ENCODE data around the gene BSDC1.
A peak's percentile ranks its signal among the peaks of the same experiment; 100 is the strongest.

Gene BSDC1

DNA sequence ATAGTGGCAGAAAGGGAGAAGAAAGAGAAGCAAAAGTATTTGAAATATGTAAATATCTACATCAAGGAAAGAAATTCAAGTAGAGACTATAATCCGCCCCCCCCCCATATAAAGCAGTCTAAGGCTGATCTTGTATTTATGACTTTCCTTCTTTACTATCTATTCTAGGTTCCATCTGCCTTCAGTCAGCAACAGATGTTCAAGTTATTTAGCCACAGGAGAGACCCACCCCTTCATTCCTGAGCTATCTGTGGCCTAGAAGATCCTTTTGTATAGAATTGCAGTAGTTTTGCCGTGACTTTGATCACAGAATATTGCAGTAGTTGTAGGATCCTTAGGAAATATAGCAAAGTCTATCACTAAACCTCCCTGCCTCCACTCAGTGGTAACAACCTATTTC lies 10.7 kb upstream of the BSDC1 start:
- TF ChIP-seq, protein P1, sequence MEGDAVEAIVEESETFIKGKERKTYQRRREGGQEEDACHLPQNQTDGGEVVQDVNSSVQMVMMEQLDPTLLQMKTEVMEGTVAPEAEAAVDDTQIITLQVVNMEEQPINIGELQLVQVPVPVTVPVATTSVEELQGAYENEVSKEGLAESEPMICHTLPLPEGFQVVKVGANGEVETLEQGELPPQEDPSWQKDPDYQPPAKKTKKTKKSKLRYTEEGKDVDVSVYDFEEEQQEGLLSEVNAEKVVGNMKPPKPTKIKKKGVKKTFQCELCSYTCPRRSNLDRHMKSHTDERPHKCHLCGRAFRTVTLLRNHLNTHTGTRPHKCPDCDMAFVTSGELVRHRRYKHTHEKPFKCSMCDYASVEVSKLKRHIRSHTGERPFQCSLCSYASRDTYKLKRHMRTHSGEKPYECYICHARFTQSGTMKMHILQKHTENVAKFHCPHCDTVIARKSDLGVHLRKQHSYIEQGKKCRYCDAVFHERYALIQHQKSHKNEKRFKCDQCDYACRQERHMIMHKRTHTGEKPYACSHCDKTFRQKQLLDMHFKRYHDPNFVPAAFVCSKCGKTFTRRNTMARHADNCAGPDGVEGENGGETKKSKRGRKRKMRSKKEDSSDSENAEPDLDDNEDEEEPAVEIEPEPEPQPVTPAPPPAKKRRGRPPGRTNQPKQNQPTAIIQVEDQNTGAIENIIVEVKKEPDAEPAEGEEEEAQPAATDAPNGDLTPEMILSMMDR (IDR thresholded peaks at IDR 0.05; ENCODE audit: borderline replicate concordance, extremely low read depth, low read length, poor library complexity, severe bottlenecking) = no peak
- TF ChIP-seq EZH2 (IDR thresholded peaks at IDR 0.05; ENCODE audit: borderline replicate concordance, low read depth, low read length, severe bottlenecking) = no peak
- Histone ChIP-seq H3K27me3 (ENCODE audit: insufficient read depth, low read length, poor library complexity) (no peaks in the 10 kb centered on the region), H3K9ac (ENCODE audit: low read depth, low read length) (no peak overlapping the region), H2AFZ (ENCODE audit: low read depth, low read length) (no peak overlapping the region), H3K79me2 (ENCODE audit: insufficient read depth, low read length) (no peaks in the 10 kb centered on the region), H3K4me2 (ENCODE audit: insufficient read depth, low read length) (no peak overlapping the region), H4K20me1 (ENCODE audit: insufficient read depth, low read length) (no peaks in the 10 kb centered on the region), H3K4me1 (ENCODE audit: insufficient read depth, low read length) (peaks cover 6% of the 10 kb centered on the region), H3K36me3 (ENCODE audit: insufficient read depth, low read length) (no peaks in the 10 kb centered on the region), H3K9me3 (ENCODE audit: insufficient read depth, low read length, severe bottlenecking) (no peaks in the 10 kb centered on the region), H3K4me3 (ENCODE audit: low read depth in 1 of 2, low read length in 2 of 2) (no peak overlapping the region), H3K27ac (ENCODE audit: low read length) (no peak overlapping the region)
- DNase-seq = no peak
- ATAC-seq (ENCODE audit: insufficient read depth, low read depth) = no peak

DNA sequence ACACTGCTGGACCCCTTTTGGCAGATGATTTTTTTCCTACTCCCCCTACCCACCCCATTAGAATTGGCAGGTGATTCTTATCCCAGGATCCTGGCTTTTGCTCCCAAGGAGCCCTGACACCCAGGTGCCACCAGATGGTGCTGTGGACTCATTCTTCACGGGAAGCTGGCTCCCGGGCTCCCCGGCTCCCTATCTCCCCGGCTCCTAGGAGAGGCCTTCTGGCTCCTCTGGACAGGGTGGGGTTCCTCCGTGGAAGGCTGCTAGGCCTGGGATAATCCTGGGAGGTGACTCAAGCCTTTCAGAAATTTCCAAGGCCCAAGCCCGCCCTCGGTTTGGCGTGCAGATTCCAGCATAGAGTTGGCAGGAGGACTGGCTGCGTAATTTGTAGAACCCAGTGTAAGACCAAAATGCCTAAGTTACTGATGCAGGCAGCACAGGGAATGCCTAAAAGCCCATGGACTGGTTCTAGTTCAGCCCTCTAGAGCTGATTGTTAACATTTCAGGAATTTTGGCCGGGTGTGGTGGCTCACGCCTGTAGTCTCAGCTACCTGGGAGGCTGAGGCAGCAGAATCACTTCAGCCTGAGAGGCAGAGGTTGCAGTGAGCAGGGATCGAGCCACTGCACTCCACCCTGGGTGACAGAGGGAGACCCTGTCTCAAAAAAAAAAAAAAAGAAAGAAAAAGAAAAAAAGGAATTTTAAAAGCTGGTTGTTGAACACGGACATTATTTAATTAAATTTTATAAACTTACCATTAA lies 6.8 kb upstream of the BSDC1 start:
- Histone ChIP-seq H3K9me3 (ENCODE audit: insufficient read depth, low read length, severe bottlenecking) (no peaks in the 10 kb centered on the region), H3K27ac (ENCODE audit: low read length) (no peak overlapping the region), H3K4me1 (ENCODE audit: insufficient read depth, low read length) (peaks cover 6% of the 10 kb centered on the region), H3K9ac (ENCODE audit: low read depth, low read length) (no peak overlapping the region), H4K20me1 (ENCODE audit: insufficient read depth, low read length) (no peaks in the 10 kb centered on the region), H3K36me3 (ENCODE audit: insufficient read depth, low read length) (no peaks in the 10 kb centered on the region), H3K4me2 (ENCODE audit: insufficient read depth, low read length) (peak overlapping the region; percentile 52), H2AFZ (ENCODE audit: low read depth, low read length) (peak overlapping the region; percentile 73), H3K27me3 (ENCODE audit: insufficient read depth, low read length, poor library complexity) (no peaks in the 10 kb centered on the region), H3K4me3 (ENCODE audit: low read depth in 1 of 2, low read length in 2 of 2) (no peak overlapping the region), H3K79me2 (ENCODE audit: insufficient read depth, low read length) (no peaks in the 10 kb centered on the region)
- ATAC-seq (ENCODE audit: insufficient read depth, low read depth) (peak; percentile 93), DNase-seq (peak; percentile 69)
- no peak for TF ChIP-seq EZH2 (IDR thresholded peaks at IDR 0.05; ENCODE audit: borderline replicate concordance, low read depth, low read length, severe bottlenecking)
- TF ChIP-seq, protein P1 (IDR thresholded peaks at IDR 0.05; ENCODE audit: borderline replicate concordance, extremely low read depth, low read length, poor library complexity, severe bottlenecking) = peak; percentile 91

DNA sequence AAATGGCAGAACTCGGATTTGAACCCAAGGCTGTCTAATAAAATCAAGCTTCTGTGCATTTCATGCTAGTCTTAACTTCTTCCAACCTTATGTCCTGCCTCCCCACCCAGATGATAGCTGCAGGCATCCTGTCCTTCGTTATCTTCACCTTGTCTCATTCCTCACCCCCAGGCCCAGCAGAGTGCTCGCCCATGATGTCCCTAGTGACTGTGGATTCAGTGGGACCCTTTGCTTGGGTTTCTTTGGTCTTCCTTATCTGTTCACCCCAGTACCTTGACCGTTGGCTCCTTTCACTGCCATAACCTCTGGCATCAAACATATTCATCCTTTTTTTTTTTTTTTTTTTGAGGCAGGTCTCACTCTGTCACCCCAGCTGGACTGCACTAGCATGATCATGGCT lies 5.6 kb upstream of the BSDC1 start:
- no peak overlapping the region for H3K4me2 ChIP-seq (ENCODE audit: insufficient read depth, low read length)
- no peak overlapping the region for H3K4me3 ChIP-seq (ENCODE audit: low read depth in 1 of 2, low read length in 2 of 2)
- no peaks in the 10 kb centered on the region for H4K20me1 ChIP-seq (ENCODE audit: insufficient read depth, low read length)
- H3K27ac ChIP-seq (ENCODE audit: low read length) = no peak overlapping the region
- no peaks in the 10 kb centered on the region for H3K9me3 ChIP-seq (ENCODE audit: insufficient read depth, low read length, severe bottlenecking)
- TF ChIP-seq EZH2 (IDR thresholded peaks at IDR 0.05; ENCODE audit: borderline replicate concordance, low read depth, low read length, severe bottlenecking) = no peak
- TF ChIP-seq, protein P1 (IDR thresholded peaks at IDR 0.05; ENCODE audit: borderline replicate concordance, extremely low read depth, low read length, poor library complexity, severe bottlenecking) = no peak
- ATAC-seq (ENCODE audit: insufficient read depth, low read depth) (no peak), DNase-seq (no peak)
- H3K27me3 ChIP-seq (ENCODE audit: insufficient read depth, low read length, poor library complexity) = no peaks in the 10 kb centered on the region
- H3K9ac ChIP-seq (ENCODE audit: low read depth, low read length) = no peak overlapping the region
- peaks cover 18% of the 10 kb centered on the region for H3K4me1 ChIP-seq (ENCODE audit: insufficient read depth, low read length)
- no peak overlapping the region for H2AFZ ChIP-seq (ENCODE audit: low read depth, low read length)
- no peaks in the 10 kb centered on the region for H3K79me2 ChIP-seq (ENCODE audit: insufficient read depth, low read length)
- no peaks in the 10 kb centered on the region for H3K36me3 ChIP-seq (ENCODE audit: insufficient read depth, low read length)

All from DND-41 (cell line).